Lower leg skin (tissue), 4 donors: ENCODE data around the gene RPS6KC1. TPM values are rescaled to one million over a fixed set of nuclear protein-coding genes. Genes with fewer than 3 reads are reported as not detected.

Experiments used
- DNase-seq, 2 donors: peaks; one replicate each; pipeline ENCODE4 v3.0.0-alpha.2; 2019; ENCODE audit warnings: low spot score in 2 of 2
- H3K4me3 ChIP-seq: fragments of 200-600 bp; sonication (generic); 2 replicates; pipeline ENCODE4 v1.5.1; 2017; ENCODE audit warnings: mild to moderate bottlenecking, low read depth; ENCODE audit not compliant: poor library complexity, severe bottlenecking
- CTCF ChIP-seq, 3 donors: fragments of 450-650 bp; IDR thresholded peaks; one replicate each; pipeline ENCODE4 v1.5.1; 2016; ENCODE audit warnings: antibody characterized with exemption in 3 of 3, mild to moderate bottlenecking in 3 of 3, moderate library complexity in 2 of 3
- POLR2A ChIP-seq, 2 donors: fragments of 450-650 bp; IDR thresholded peaks; one replicate each; pipeline ENCODE4 v1.6.1; 2016 to 2017; ENCODE audit warnings: antibody characterized with exemption in 2 of 2, mild to moderate bottlenecking in 1 of 2, moderate library complexity in 1 of 2
- WGBS, 2 donors: methylation state at CpG; one replicate each; pipeline ENCODE4 v1.1.5; 2018; 5-methylcytosine and 5-hydroxymethylcytosine counted together
- intact Hi-C: fragments of 100-400 bp; cut with DNase I; formaldehyde crosslinking; loops from one replicate; pipeline ENCODE4 v1.15.0; 2023; ENCODE audit warnings: low total_unique reads
- total RNA-seq, 4 donors: library from RNA; depleted of rRNA; stranded (reverse); fragments of >200 nt; gene quantifications; one replicate each; pipeline ENCODE4 v1.1.0, GENCODE V29; 2016

RPS6KC1 gene
- total RNA-seq, 4 donors from 2014 or later: 7.6 to 15.5 (median 10.6) TPM

- no peak overlapping the region for H3K4me3 ChIP-seq
- TF ChIP-seq CTCF (IDR thresholded peaks at IDR 0.05) (no peak), POLR2A (IDR thresholded peaks at IDR 0.05) (no peak)
- no peak for DNase-seq
- intact Hi-C loops: no loop called here
- WGBS, 2 donors: 87 to 88% methylated on average over 2 of the region's 2 CpGs
Measured at GRCh38 chr1:213119794-213120193, 68.8 kb downstream of the RPS6KC1 start.

GRCh38 chr1:213120386-213120785 lies 69.3 kb downstream of the RPS6KC1 start:
- 92 to 95% methylated on average over 3 of the region's 3 CpGs for WGBS, 2 donors
- no peak for DNase-seq
- intact Hi-C loops: no loop called here
- TF ChIP-seq CTCF (IDR thresholded peaks at IDR 0.05): no peak
- no peak for TF ChIP-seq POLR2A (IDR thresholded peaks at IDR 0.05)
- H3K4me3 ChIP-seq: no peak overlapping the region

- intact Hi-C loops: no loop called here
- 95 to 96% methylated on average over 4 of the region's 4 CpGs for WGBS, 2 donors
- DNase-seq: no peak
- H3K4me3 ChIP-seq: no peak overlapping the region
- no peak for TF ChIP-seq CTCF (IDR thresholded peaks at IDR 0.05)
- TF ChIP-seq POLR2A (IDR thresholded peaks at IDR 0.05): no peak
Measured at GRCh38 chr1:213120961-213121360, 69.9 kb downstream of the RPS6KC1 start.

- TF ChIP-seq CTCF (IDR thresholded peaks at IDR 0.05) (no peak), POLR2A (IDR thresholded peaks at IDR 0.05) (no peak)
- H3K4me3 ChIP-seq: no peak overlapping the region
- intact Hi-C loops: no loop called here
- DNase-seq: no peak
Measured at GRCh38 chr1:213122514-213122929, 71.5 kb downstream of the RPS6KC1 start.

GRCh38 chr1:213123087-213123486 lies 72.0 kb downstream of the RPS6KC1 start:
- TF ChIP-seq POLR2A (IDR thresholded peaks at IDR 0.05) (no peak), CTCF (IDR thresholded peaks at IDR 0.05) (no peak)
- DNase-seq: no peak
- WGBS, 2 donors: 95% methylated on average over 3 of the region's 3 CpGs
- no peak overlapping the region for H3K4me3 ChIP-seq
- intact Hi-C loops: no loop called here

- WGBS, 2 donors: 96 to 98% methylated on average over 2 of the region's 2 CpGs
- intact Hi-C loops: no loop called here
- no peak for DNase-seq
- TF ChIP-seq CTCF (IDR thresholded peaks at IDR 0.05) (no peak), POLR2A (IDR thresholded peaks at IDR 0.05) (no peak)
- H3K4me3 ChIP-seq: no peak overlapping the region
Measured at GRCh38 chr1:213123536-213123935, 72.5 kb downstream of the RPS6KC1 start.
